ENCODE measurements around the gene EPHB3. TPM values are rescaled to one million over a fixed set of nuclear protein-coding genes. Genes with fewer than 3 reads are reported as not detected.

Gene EPHB3
- total and polyA plus RNA-seq, 10 of the 15 experiments (the other 5 are each of a cell fraction or from before 2014, with no cell fraction given) = 0.09 TPM; not detected in 9

- TF ChIP-seq MYB (IDR thresholded peaks at IDR 0.05; ENCODE audit: borderline replicate concordance, low read depth, low read length) = no peak
- TF ChIP-seq IKZF2 (IDR thresholded peaks at IDR 0.05) = no peak
- no peak for TF ChIP-seq ZNF384 (IDR thresholded peaks at IDR 0.05; ENCODE audit: borderline replicate concordance, low read depth, low read length)
- TF ChIP-seq ASH2L (IDR thresholded peaks at IDR 0.05; ENCODE audit: borderline replicate concordance, low read depth) = no peak
- no peak for TF ChIP-seq BACH1 (IDR thresholded peaks at IDR 0.05; ENCODE audit: borderline replicate concordance)
- no peak for TF ChIP-seq SREBF2 (IDR thresholded peaks at IDR 0.05; ENCODE audit: low read length)
- no peak for TF ChIP-seq MLLT1 (IDR thresholded peaks at IDR 0.05)
- no peak for TF ChIP-seq KDM1A (IDR thresholded peaks at IDR 0.05; ENCODE audit: borderline replicate concordance)
- TF ChIP-seq HCFC1 (IDR thresholded peaks at IDR 0.05; ENCODE audit: low read length) = no peak
These were observed 2.2 kb upstream of the EPHB3 start (continued) for GRCh38 chr3:184559336-184559735.

GRCh38 chr3:184560531-184560930, 1.1 kb upstream of the EPHB3 start:
- Histone ChIP-seq H3K27ac (ENCODE audit: control insufficient read depth, insufficient read depth) (no peak overlapping the region), H3K9ac (ENCODE audit: control insufficient read depth, insufficient read depth, low read length) (no peak overlapping the region), H3K9me3 (replicated peaks; ENCODE audit: control insufficient read depth, insufficient read depth, low read length) (no peaks in the 10 kb centered on the region), H2AFZ (ENCODE audit: control insufficient read depth, low read depth, low read length) (peak overlapping the region; percentile 28; the same call in 1 of the 2 replicates), H3K4me3 (no peak overlapping the region), H3K4me1 (ENCODE audit: control insufficient read depth, insufficient read depth, low read length) (peaks cover 8% of the 10 kb centered on the region; the same call in 1 of the 2 replicates), H3K36me3 (ENCODE audit: control insufficient read depth in 2 of 2, insufficient read depth in 2 of 2, low read length in 1 of 2) (no peaks in the 10 kb centered on the region), H3K4me2 (ENCODE audit: control insufficient read depth, insufficient read depth) (peak overlapping the region; percentile 68; the same call in 1 of the 2 replicates), H3K79me2 (ENCODE audit: control insufficient read depth, insufficient read depth, low read length) (no peaks in the 10 kb centered on the region), H3K27me3 (replicated peaks in 1 of 2; ENCODE audit: control insufficient read depth in 2 of 2, insufficient read depth in 2 of 2, low read length in 1 of 2) (peaks cover 8 to 18% of the 10 kb centered on the region in 2 experiments), H4K20me1 (ENCODE audit: control insufficient read depth, insufficient read depth) (no peaks in the 10 kb centered on the region)
- RAD21 ChIA-PET (ENCODE audit: unreplicated experiment) = interaction anchor here (0.7 to 1.2 kb wide), 10 partner anchors 164 to 616 kb away, joined by 3 to 7 read pairs (median 4); no protein-coding TSS in a partner anchor
- no peak for DNase-seq (ENCODE audit: low read depth, low spot score)
- ATAC-seq = no peak
- FAIRE-seq = no peak
- 48% methylated on average over 3 of the region's 3 CpGs for WGBS (ENCODE audit: insufficient coverage, insufficient replicate concordance, low lambda C conversion rate, missing lambda C conversion rate)
- POLR2A ChIA-PET = no interaction called here
- TF ChIP-seq CHD2 (IDR thresholded peaks at IDR 0.05; ENCODE audit: borderline replicate concordance, low read depth, low read length) (no peak), STAT3 (IDR thresholded peaks at IDR 0.05; ENCODE audit: low read depth, low read length) (no peak), CHD1 (IDR thresholded peaks at IDR 0.05; ENCODE audit: low read depth, low read length) (no peak), ETV6 (conservative IDR thresholded peaks at IDR 0.05 in 1 of 2, IDR thresholded peaks at IDR 0.05 in 1 of 2; ENCODE audit: borderline replicate concordance in 1 of 2, low read depth in 1 of 2) (no peak), POLR2AphosphoS5 (IDR thresholded peaks at IDR 0.05; ENCODE audit: low read length) (no peak), NFIC (IDR thresholded peaks at IDR 0.05; ENCODE audit: low read depth, low read length) (no peak), NBN (IDR thresholded peaks at IDR 0.05) (no peak)
- intact Hi-C loops (cut with micrococcal nuclease; ENCODE audit: unreplicated experiment) = no loop called here
- CTCF ChIA-PET = interaction anchor here (0.6 to 1.9 kb wide), 22 partner anchors 10 to 937 kb away, joined by 3 to 20 read pairs (median 3); no protein-coding TSS in a partner anchor
- in situ Hi-C loops (cut with MboI) = no loop called here
- SMC1A ChIA-PET (ENCODE audit: uncharacterized antibody, unreplicated experiment) = interaction anchor here (0.7 to 1.7 kb wide), 7 partner anchors 9 to 271 kb away, joined by 3 to 9 read pairs (median 3); no protein-coding TSS in a partner anchor
- BruUV-seq (replicated peaks) = no TSS peak

Data from GM12878 (cell line).